Hepatocyte (in vitro differentiated cells): ENCODE data around the gene TTC7B. TPM values are rescaled to one million over a fixed set of nuclear protein-coding genes. Genes with fewer than 3 reads are reported as not detected.

ENCODE experiments used
- DNase-seq: peaks from one replicate; pipeline ENCODE4 v3.0.0-alpha.2; 2016; ENCODE audit warnings: low spot score
- H2AFZ ChIP-seq: fragments of 200-600 bp; sonication (generic); 2 replicates; pipeline ENCODE4 v1.6.0; 2016; ENCODE audit warnings: antibody characterized with exemption, mild to moderate bottlenecking
- H3K27ac ChIP-seq: fragments of 200-600 bp; sonication (generic); 2 replicates; pipeline ENCODE4 v1.5.1; 2016; ENCODE audit warnings: mild to moderate bottlenecking
- H3K27me3 ChIP-seq: fragments of 200-600 bp; sonication (generic); 2 replicates; pipeline ENCODE4 v1.6.1; 2016
- H3K36me3 ChIP-seq: fragments of 200-600 bp; sonication (generic); replicated peaks from 2 replicates; pipeline ENCODE4 v1.5.1; 2016; ENCODE audit warnings: low read depth; ENCODE audit not compliant: insufficient read depth
- H3K4me1 ChIP-seq: fragments of 200-600 bp; sonication (generic); 2 replicates; pipeline ENCODE4 v1.5.1; 2016; ENCODE audit warnings: mild to moderate bottlenecking, moderate library complexity; ENCODE audit not compliant: insufficient read depth
- H3K4me2 ChIP-seq: fragments of 200-600 bp; sonication (generic); 2 replicates; pipeline ENCODE4 v1.6.0; 2016
- H3K4me3 ChIP-seq: fragments of 200-600 bp; sonication (generic); 2 replicates; pipeline ENCODE4 v1.5.1; 2016; ENCODE audit warnings: mild to moderate bottlenecking
- H3K79me2 ChIP-seq: fragments of 200-600 bp; sonication (generic); 2 replicates; pipeline ENCODE4 v1.6.0; 2017; ENCODE audit warnings: mild to moderate bottlenecking
- H3K9me2 ChIP-seq: fragments of 200-600 bp; sonication (generic); replicated peaks from 2 replicates; pipeline ENCODE4 v1.6.0; 2017; ENCODE audit warnings: mild to moderate bottlenecking; ENCODE audit not compliant: insufficient read depth
- H3K9me3 ChIP-seq: fragments of 200-600 bp; sonication (generic); 2 replicates; pipeline ENCODE4 v1.5.1; 2016; ENCODE audit warnings: low read depth, mild to moderate bottlenecking
- H4K20me1 ChIP-seq: fragments of 200-600 bp; sonication (generic); 2 replicates; pipeline ENCODE4 v1.6.0; 2016; ENCODE audit warnings: mild to moderate bottlenecking; ENCODE audit not compliant: insufficient read depth, poor library complexity, severe bottlenecking
- CTCF ChIP-seq: fragments of 200-600 bp; sonication (generic); IDR thresholded peaks from 2 replicates; pipeline ENCODE4 v1.5.1; 2016; ENCODE audit warnings: antibody characterized with exemption, mild to moderate bottlenecking; ENCODE audit not compliant: poor library complexity
- EZH2 ChIP-seq: fragments of 200-600 bp; sonication (generic); IDR thresholded peaks from 2 replicates; pipeline ENCODE4 v1.6.1; 2016; ENCODE audit warnings: antibody characterized with exemption, mild to moderate bottlenecking, borderline replicate concordance
- EZH2phosphoT487 ChIP-seq: fragments of 200-600 bp; sonication (generic); IDR thresholded peaks from one replicate; pipeline ENCODE4 v1.6.1; 2018; ENCODE audit warnings: antibody characterized with exemption, mild to moderate bottlenecking, low read depth, moderate library complexity; ENCODE audit not compliant: unreplicated experiment, severe bottlenecking
- WGBS: methylation state at CpG from one replicate; pipeline ENCODE4 v1.1.6; 2016; ENCODE audit warnings: low lambda C conversion rate; ENCODE audit errors: missing lambda C conversion rate; 5-methylcytosine and 5-hydroxymethylcytosine counted together
- polyA plus RNA-seq: library from polyadenylated mRNA; unstranded; fragments of >200 nt; fragmentation: Nextera tagmentation; extraction: Ambion mirVana; gene quantifications from 2 replicates; pipeline ENCODE4 v1.2.1, GENCODE V29; 2016
- total RNA-seq: library from RNA; depleted of rRNA; stranded (reverse); fragments of >200 nt; gene quantifications from 2 replicates; pipeline ENCODE4 v1.2.3, GENCODE V29; 2014

TTC7B gene
- total and polyA plus RNA-seq, 2 experiments from 2014 or later, result 10.7 to 25.5 TPM

- no peak for TF ChIP-seq CTCF
- no peak for TF ChIP-seq EZH2phosphoT487
- TF ChIP-seq EZH2, result no peak
- 99% methylated on average over 7 of the region's 7 CpGs for WGBS
- H3K9me3 ChIP-seq, result no peaks in the 10 kb centered on the region
- DNase-seq, result no peak
- H3K79me2 ChIP-seq, result peaks cover 5% of the 10 kb centered on the region
- H3K27ac ChIP-seq, result no peak overlapping the region
- H2AFZ ChIP-seq, result no peak overlapping the region
- H3K36me3 ChIP-seq, result no peaks in the 10 kb centered on the region
- H4K20me1 ChIP-seq, result no peaks in the 10 kb centered on the region
- H3K27me3 ChIP-seq, result no peaks in the 10 kb centered on the region
- no peak overlapping the region for H3K4me2 ChIP-seq
- H3K4me1 ChIP-seq, result no peaks in the 10 kb centered on the region
- no peak overlapping the region for H3K4me3 ChIP-seq
- no peaks in the 10 kb centered on the region for H3K9me2 ChIP-seq
Observed at GRCh38 chr14:90809530-90810312, 6.5 kb downstream of the TTC7B start.

DNA sequence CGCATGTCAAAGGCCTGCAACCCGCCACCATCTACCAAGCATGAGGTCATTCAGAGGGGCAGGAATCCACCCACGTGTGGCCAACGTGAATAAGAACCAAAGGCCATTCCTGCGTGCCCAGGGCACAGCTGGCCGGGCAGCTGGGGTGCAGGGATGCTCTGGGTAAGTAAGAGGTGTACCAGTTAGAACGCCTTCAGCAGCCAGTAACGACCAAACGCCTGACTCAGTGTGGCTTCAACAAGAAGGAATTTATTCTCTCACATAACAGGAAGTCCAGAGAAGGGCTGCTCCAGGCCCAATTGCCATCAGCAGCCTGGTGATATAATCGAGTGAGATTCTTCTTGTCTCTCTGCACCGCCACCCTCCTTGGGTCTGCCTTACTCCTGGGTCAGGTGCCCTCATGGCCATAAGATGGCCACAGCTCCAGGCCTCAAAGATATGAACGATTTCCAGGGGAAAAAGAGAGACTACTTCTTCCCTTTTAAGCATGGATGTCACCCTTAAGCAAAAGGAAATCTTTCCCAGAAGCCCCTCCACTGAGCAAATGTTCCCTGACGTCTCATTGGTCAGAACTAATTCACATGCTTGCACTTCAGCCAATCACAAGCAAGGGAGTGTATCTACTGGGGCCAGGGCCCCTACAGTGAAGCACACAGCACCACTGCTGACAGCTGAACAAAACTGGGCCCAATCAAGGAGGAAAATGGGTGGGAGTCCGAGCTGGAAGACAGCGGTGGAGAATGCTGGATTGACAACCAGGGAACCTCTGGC, 7.3 kb downstream of the TTC7B start:
- Histone ChIP-seq H3K4me1 (no peaks in the 10 kb centered on the region), H3K9me3 (no peaks in the 10 kb centered on the region), H3K4me3 (no peak overlapping the region), H3K36me3 (no peaks in the 10 kb centered on the region), H3K79me2 (no peaks in the 10 kb centered on the region), H3K27me3 (no peaks in the 10 kb centered on the region), H3K27ac (no peak overlapping the region), H4K20me1 (no peaks in the 10 kb centered on the region), H3K4me2 (no peak overlapping the region), H2AFZ (no peak overlapping the region), H3K9me2 (no peaks in the 10 kb centered on the region)
- no peak for DNase-seq
- TF ChIP-seq EZH2phosphoT487 (no peak), EZH2 (no peak), CTCF (no peak)
- 95% methylated on average over 15 of the region's 15 CpGs for WGBS

DNA sequence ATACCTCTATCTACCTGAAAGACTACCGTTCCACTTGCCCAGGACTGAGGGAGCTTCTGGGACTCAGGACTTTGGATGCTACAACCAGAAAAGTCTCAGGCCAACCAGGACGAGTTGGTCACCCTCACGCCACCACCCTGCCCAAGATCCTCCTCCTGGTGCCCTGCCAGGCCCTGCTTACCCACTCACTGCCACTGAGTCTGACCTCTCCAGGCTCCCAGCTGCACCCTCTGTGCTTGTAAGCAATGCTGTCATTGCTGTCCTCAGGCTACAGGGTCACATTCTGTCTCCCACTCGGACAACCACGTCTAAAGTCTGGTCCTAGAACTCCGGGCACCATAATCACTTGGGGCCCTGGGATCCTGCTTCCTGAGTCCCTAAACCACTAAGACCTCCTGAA, 9.2 kb downstream of the TTC7B start:
- H3K9me2 ChIP-seq, result no peaks in the 10 kb centered on the region
- H3K4me3 ChIP-seq, result no peak overlapping the region
- no peaks in the 10 kb centered on the region for H3K4me1 ChIP-seq

More for the DNA sequence above, 9.2 kb downstream of the TTC7B start:
- TF ChIP-seq EZH2 (no peak), EZH2phosphoT487 (no peak), CTCF (no peak)
- DNase-seq, result no peak
- no peak overlapping the region for H3K4me2 ChIP-seq
- no peaks in the 10 kb centered on the region for H3K27me3 ChIP-seq
- no peaks in the 10 kb centered on the region for H4K20me1 ChIP-seq
- H2AFZ ChIP-seq, result no peak overlapping the region
- H3K27ac ChIP-seq, result no peak overlapping the region
- H3K36me3 ChIP-seq, result no peaks in the 10 kb centered on the region
- no peaks in the 10 kb centered on the region for H3K9me3 ChIP-seq
- 84% methylated on average over 6 of the region's 6 CpGs for WGBS
- no peaks in the 10 kb centered on the region for H3K79me2 ChIP-seq
